ENCODE data around the gene GLIS1. TPM values are rescaled to one million over a fixed set of nuclear protein-coding genes. Genes with fewer than 3 reads are reported as not detected.

The GLIS1 gene
- total and polyA plus RNA-seq, 2 donors (not counting 3 experiments of a cell fraction or from before 2014, with no cell fraction given), result not detected

DNA sequence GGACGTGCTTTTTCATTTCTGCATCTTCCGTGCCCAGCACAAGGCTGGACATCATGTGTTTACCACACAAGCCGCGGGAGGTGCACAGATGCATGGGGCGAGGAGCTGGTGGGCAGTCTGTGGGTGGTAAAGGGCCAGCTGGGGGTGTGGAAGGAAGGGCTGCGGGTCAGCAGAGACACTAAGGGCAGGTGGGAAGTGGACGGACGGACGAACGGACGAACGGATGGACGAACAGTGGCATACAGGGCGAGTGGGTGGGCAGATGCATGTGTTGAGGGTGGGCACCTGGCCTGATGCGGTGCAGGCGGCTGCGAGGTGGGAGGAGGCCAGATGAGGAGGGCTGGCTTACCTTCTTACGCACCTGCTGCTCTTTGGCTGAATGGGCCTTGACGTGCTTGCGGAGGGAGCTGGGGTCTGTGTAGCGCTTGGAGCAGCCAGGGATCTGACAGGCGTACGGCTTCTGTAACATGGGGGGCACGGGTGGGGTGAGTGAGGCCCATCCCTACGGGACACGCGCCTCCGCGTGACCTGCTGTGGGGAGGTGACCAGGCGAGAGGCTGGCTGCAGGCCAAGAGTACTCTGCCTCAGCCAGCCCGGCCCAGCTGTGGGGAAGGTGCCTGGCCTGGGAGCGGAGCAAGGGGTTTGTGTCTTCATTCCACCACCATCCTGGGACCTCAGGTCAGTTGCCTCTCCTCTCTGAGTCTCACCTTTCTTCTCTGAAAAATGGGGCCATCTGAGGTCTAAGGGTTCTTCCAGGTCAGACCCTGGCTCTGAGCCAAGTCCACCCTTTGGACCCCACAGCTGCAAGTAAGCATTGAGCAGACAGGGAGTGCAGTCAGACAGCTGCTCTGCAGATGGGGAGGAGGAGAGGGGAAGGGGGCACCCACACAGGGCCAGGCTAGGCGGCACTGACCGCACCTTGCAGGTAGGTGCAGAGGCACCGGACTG, 214.3 kb downstream of the GLIS1 start:
- no peak for DNase-seq (ENCODE audit: low read depth, low spot score)
- Histone ChIP-seq H3K9me3 (replicated peaks; ENCODE audit: control insufficient read depth, insufficient read depth, low read length) (no peaks in the 10 kb centered on the region), H3K4me2 (ENCODE audit: insufficient read depth, low read length) (no peak overlapping the region), H3K4me1 (ENCODE audit: control insufficient read depth, extremely low read depth, insufficient read depth, low read length) (no peaks in the 10 kb centered on the region), H3K9me1 (replicated peaks; ENCODE audit: control insufficient read depth, extremely low read depth, insufficient read depth, low read length) (no peaks in the 10 kb centered on the region), H3K27ac (ENCODE audit: insufficient read depth, low read depth, low read length) (no peak overlapping the region), H3K79me2 (ENCODE audit: control insufficient read depth, insufficient read depth, low read length) (no peaks in the 10 kb centered on the region), H3K36me3 (ENCODE audit: control insufficient read depth in 2 of 2, extremely low read depth in 1 of 2, insufficient read depth in 2 of 2, low read length in 2 of 2) (no peaks in the 10 kb centered on the region), H4K20me1 (replicated peaks; ENCODE audit: control insufficient read depth, extremely low read depth, insufficient read depth, low read length) (no peaks in the 10 kb centered on the region), H3K4me3 (replicated peaks in 1 of 3; ENCODE audit: insufficient read depth in 1 of 3, low read depth in 1 of 3, low read length in 3 of 3) (no peak overlapping the region), H3K9ac (replicated peaks; ENCODE audit: extremely low read depth, insufficient read depth, low read length) (no peak overlapping the region), H3K27me3 (ENCODE audit: control insufficient read depth in 2 of 2, insufficient read depth in 2 of 2, low read length in 2 of 2) (no peaks in the 10 kb centered on the region), H2AFZ (ENCODE audit: low read depth, low read length) (no peak overlapping the region)
- no peak for FAIRE-seq
- CTCF ChIA-PET, result no interaction called here
- TF ChIP-seq EZH2 (IDR thresholded peaks at IDR 0.05; ENCODE audit: borderline replicate concordance, low read depth, low read length, severe bottlenecking) (no peak), FOS (IDR thresholded peaks at IDR 0.05; ENCODE audit: borderline replicate concordance, insufficient read depth, low read length) (no peak), POLR2A (IDR thresholded peaks at IDR 0.05; ENCODE audit: low read depth, low read length) (no peak), POLR2AphosphoS5 (IDR thresholded peaks at IDR 0.05; ENCODE audit: insufficient read depth, low read depth, low read length) (no peak), GATA2 (IDR thresholded peaks at IDR 0.05; ENCODE audit: insufficient read depth, insufficient read length, low read depth, low read length) (no peak), JUN (IDR thresholded peaks at IDR 0.05; ENCODE audit: borderline replicate concordance, insufficient read depth, insufficient read length, low read depth) (no peak), MYC (IDR thresholded peaks at IDR 0.05; ENCODE audit: low read depth, low read length) (no peak)
- TF ChIP-seq, protein P1, sequence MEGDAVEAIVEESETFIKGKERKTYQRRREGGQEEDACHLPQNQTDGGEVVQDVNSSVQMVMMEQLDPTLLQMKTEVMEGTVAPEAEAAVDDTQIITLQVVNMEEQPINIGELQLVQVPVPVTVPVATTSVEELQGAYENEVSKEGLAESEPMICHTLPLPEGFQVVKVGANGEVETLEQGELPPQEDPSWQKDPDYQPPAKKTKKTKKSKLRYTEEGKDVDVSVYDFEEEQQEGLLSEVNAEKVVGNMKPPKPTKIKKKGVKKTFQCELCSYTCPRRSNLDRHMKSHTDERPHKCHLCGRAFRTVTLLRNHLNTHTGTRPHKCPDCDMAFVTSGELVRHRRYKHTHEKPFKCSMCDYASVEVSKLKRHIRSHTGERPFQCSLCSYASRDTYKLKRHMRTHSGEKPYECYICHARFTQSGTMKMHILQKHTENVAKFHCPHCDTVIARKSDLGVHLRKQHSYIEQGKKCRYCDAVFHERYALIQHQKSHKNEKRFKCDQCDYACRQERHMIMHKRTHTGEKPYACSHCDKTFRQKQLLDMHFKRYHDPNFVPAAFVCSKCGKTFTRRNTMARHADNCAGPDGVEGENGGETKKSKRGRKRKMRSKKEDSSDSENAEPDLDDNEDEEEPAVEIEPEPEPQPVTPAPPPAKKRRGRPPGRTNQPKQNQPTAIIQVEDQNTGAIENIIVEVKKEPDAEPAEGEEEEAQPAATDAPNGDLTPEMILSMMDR (IDR thresholded peaks at IDR 0.05; ENCODE audit: extremely low read depth in 1 of 2, insufficient read depth in 1 of 2, low read depth in 1 of 2, low read length in 2 of 2), result no peak
- TF ChIP-seq, protein P2, sequence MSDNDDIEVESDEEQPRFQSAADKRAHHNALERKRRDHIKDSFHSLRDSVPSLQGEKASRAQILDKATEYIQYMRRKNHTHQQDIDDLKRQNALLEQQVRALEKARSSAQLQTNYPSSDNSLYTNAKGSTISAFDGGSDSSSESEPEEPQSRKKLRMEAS (IDR thresholded peaks at IDR 0.05; ENCODE audit: insufficient read depth, insufficient read length), result no peak
- intact Hi-C loops (cut with micrococcal nuclease), result no loop called here
- dilution Hi-C loops (cut with MboI; ENCODE audit: extremely low pct_ligation_motif_present, low sequenced_read_pairs), result no loop called here
- no TSS peak for BruUV-seq (replicated peaks)
- POLR2A ChIA-PET, result no interaction called here
